ENCODE results near the gene UBE2Z. TPM values are rescaled to one million over a fixed set of nuclear protein-coding genes. Genes with fewer than 3 reads are reported as not detected.

UBE2Z gene
- total and polyA plus RNA-seq, 2 of the 13 experiments (the other 11 are each of a cell fraction or from before 2014, with no cell fraction given): 63.2 to 122 TPM

DNA sequence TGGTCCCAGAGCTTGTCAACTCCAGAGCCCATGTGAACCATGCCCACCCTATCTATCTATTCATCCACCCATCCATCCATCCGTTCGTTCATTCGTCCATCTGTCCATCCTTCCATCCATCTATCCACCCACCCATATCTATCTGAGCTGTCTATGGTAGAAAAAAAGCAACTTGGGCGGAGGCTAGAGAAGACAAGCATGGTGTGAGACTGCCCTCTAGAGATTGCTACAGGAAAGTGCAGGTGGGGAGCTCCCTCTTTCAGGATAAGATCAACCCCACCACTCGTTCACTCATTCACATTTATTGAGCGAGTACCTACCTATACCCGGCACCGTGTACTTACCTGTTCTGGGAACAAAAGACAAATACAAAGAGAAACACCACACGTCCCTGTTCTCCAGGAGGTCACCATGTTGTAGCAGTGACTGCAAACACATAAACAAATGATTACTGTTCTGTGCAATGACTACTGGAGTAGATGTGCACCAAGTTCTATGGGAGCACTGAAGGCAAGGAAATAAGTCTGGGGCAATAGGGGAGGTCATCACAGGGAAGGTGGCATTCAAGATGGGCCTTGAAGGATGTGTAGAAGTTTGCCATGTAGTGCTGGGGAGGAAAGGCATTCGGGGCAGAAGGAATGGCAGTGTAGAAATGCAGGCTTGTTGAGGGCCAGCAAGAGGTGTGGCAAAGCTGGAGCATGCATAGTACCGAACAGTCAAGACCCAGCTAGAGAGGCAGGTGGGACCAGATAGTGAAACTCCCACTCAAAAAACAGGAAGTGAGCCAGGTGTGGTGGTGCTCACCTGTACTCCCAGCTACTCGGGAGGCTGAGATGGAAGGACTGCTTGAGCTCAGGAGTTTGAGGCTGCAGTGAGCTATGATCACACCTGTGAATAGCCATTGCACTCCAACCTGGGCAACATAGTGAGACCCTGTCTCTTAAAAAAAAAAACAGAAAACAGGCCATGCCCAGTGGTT, 29.0 kb upstream of the UBE2Z start (continued):
- TF ChIP-seq, protein P1, sequence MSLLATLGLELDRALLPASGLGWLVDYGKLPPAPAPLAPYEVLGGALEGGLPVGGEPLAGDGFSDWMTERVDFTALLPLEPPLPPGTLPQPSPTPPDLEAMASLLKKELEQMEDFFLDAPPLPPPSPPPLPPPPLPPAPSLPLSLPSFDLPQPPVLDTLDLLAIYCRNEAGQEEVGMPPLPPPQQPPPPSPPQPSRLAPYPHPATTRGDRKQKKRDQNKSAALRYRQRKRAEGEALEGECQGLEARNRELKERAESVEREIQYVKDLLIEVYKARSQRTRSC (CRISPR knock-in tag; IDR thresholded peaks at IDR 0.05; ENCODE audit: low read depth): no peak
- TF ChIP-seq IKZF4 (CRISPR knock-in tag; IDR thresholded peaks at IDR 0.05; ENCODE audit: borderline replicate concordance, low read depth, not compliant biosample characterization) (no peak), SOX13 (IDR thresholded peaks at IDR 0.05) (no peak), SOX13 (CRISPR knock-in tag; conservative IDR thresholded peaks at IDR 0.05 in 1 of 2, IDR thresholded peaks at IDR 0.05 in 1 of 2) (0 out of 4 replicates have a peak, but pooled peaks of 1 of the 2 experiments have one; percentile 6), CHD4 (IDR thresholded peaks at IDR 0.05; ENCODE audit: borderline replicate concordance, low read length) (no peak), CAMTA2 (CRISPR knock-in tag; IDR thresholded peaks at IDR 0.05; ENCODE audit: borderline replicate concordance) (no peak), ZNF451 (CRISPR knock-in tag; IDR thresholded peaks at IDR 0.05) (no peak), SMARCE1 (IDR thresholded peaks at IDR 0.05; ENCODE audit: borderline replicate concordance) (no peak), XBP1 (CRISPR knock-in tag; IDR thresholded peaks at IDR 0.05) (no peak), ZMYM2 (CRISPR knock-in tag; IDR thresholded peaks at IDR 0.05) (no peak), ZNF629 (CRISPR knock-in tag; conservative IDR thresholded peaks at IDR 0.05) (no peak), ZNF878 (CRISPR knock-in tag; IDR thresholded peaks at IDR 0.05) (no peak), NR1H2 (CRISPR knock-in tag; IDR thresholded peaks at IDR 0.05; ENCODE audit: borderline replicate concordance, low read depth) (no peak), CCAR2 (optimal IDR thresholded peaks at IDR 0.05; ENCODE audit: low read depth, low read length) (no peak), PHF21A (CRISPR knock-in tag; IDR thresholded peaks at IDR 0.05) (no peak), KLF11 (CRISPR knock-in tag; IDR thresholded peaks at IDR 0.05) (0 out of 2 replicates have a peak, but pooled peaks have one; percentile 79), ZNF773 (CRISPR knock-in tag; IDR thresholded peaks at IDR 0.05; ENCODE audit: borderline replicate concordance) (no peak), TBP (CRISPR knock-in tag; IDR thresholded peaks at IDR 0.05) (no peak), POLR2AphosphoS2 (IDR thresholded peaks at IDR 0.05; ENCODE audit: low read depth, low read length) (no peak)
- TF ChIP-seq, protein P2, sequence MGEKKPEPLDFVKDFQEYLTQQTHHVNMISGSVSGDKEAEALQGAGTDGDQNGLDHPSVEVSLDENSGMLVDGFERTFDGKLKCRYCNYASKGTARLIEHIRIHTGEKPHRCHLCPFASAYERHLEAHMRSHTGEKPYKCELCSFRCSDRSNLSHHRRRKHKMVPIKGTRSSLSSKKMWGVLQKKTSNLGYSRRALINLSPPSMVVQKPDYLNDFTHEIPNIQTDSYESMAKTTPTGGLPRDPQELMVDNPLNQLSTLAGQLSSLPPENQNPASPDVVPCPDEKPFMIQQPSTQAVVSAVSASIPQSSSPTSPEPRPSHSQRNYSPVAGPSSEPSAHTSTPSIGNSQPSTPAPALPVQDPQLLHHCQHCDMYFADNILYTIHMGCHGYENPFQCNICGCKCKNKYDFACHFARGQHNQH (CRISPR knock-in tag; IDR thresholded peaks at IDR 0.05): 0 out of 2 replicates have a peak, but pooled peaks have one; percentile 21
- TF ChIP-seq, protein P3, sequence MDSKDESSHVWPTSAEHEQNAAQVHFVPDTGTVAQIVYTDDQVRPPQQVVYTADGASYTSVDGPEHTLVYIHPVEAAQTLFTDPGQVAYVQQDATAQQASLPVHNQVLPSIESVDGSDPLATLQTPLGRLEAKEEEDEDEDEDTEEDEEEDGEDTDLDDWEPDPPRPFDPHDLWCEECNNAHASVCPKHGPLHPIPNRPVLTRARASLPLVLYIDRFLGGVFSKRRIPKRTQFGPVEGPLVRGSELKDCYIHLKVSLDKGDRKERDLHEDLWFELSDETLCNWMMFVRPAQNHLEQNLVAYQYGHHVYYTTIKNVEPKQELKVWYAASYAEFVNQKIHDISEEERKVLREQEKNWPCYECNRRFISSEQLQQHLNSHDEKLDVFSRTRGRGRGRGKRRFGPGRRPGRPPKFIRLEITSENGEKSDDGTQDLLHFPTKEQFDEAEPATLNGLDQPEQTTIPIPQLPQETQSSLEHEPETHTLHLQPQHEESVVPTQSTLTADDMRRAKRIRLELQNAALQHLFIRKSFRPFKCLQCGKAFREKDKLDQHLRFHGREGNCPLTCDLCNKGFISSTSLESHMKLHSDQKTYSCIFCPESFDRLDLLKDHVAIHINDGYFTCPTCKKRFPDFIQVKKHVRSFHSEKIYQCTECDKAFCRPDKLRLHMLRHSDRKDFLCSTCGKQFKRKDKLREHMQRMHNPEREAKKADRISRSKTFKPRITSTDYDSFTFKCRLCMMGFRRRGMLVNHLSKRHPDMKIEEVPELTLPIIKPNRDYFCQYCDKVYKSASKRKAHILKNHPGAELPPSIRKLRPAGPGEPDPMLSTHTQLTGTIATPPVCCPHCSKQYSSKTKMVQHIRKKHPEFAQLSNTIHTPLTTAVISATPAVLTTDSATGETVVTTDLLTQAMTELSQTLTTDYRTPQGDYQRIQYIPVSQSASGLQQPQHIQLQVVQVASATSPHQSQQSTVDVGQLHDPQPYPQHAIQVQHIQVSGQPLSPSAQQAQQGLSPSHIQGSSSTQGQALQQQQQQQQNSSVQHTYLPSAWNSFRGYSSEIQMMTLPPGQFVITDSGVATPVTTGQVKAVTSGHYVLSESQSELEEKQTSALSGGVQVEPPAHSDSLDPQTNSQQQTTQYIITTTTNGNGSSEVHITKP (CRISPR knock-in tag; IDR thresholded peaks at IDR 0.05; ENCODE audit: low read depth): no peak

Data from HepG2 (cell line).